Ishikawa (cell line): ENCODE data around the gene ARHGEF4.

Source experiments
- CEBPB ChIP-seq: IDR thresholded peaks from 2 replicates; pipeline ENCODE4 v1.6.1; 2012
- CREB1 ChIP-seq: IDR thresholded peaks from 2 replicates; pipeline ENCODE4 v1.6.1; 2012; ENCODE audit warnings: low read depth
- EGR1 ChIP-seq: IDR thresholded peaks from 2 replicates; pipeline ENCODE4 v1.6.1; 2012
- EP300 ChIP-seq: IDR thresholded peaks from 2 replicates; pipeline ENCODE4 v1.6.1; 2012; ENCODE audit warnings: borderline replicate concordance
- FOXM1 ChIP-seq: IDR thresholded peaks from 2 replicates; pipeline ENCODE4 v1.6.1; 2012; ENCODE audit warnings: low read depth, borderline replicate concordance
- MAX ChIP-seq: IDR thresholded peaks from 2 replicates; pipeline ENCODE4 v1.6.1; 2012
- NFIC ChIP-seq: IDR thresholded peaks from 2 replicates; pipeline ENCODE4 v1.6.1; 2012
- RAD21 ChIP-seq: IDR thresholded peaks from 2 replicates; pipeline ENCODE4 v1.6.1; 2012; ENCODE audit warnings: low read depth
- REST ChIP-seq: IDR thresholded peaks from 2 replicates; pipeline ENCODE4 v1.6.1; 2012; ENCODE audit warnings: low read depth, mild to moderate bottlenecking
- TAF1 ChIP-seq: IDR thresholded peaks from 2 replicates; pipeline ENCODE4 v1.6.1; 2012; ENCODE audit warnings: low read depth, mild to moderate bottlenecking
- TCF12 ChIP-seq: IDR thresholded peaks from 2 replicates; pipeline ENCODE4 v1.6.1; 2012; ENCODE audit warnings: low read depth
- TEAD4 ChIP-seq: IDR thresholded peaks from 2 replicates; pipeline ENCODE4 v1.6.1; 2012
- YY1 ChIP-seq: IDR thresholded peaks from 2 replicates; pipeline ENCODE4 v1.6.1; 2012; ENCODE audit warnings: low read depth
- ZBTB7A ChIP-seq: IDR thresholded peaks from 2 replicates; pipeline ENCODE4 v1.6.1; 2012; ENCODE audit warnings: low read depth
- TF ChIP-seq, protein P1 (sequence below): IDR thresholded peaks from 2 replicates; pipeline ENCODE4 v1.6.1; 2012

The ARHGEF4 gene

DNA sequence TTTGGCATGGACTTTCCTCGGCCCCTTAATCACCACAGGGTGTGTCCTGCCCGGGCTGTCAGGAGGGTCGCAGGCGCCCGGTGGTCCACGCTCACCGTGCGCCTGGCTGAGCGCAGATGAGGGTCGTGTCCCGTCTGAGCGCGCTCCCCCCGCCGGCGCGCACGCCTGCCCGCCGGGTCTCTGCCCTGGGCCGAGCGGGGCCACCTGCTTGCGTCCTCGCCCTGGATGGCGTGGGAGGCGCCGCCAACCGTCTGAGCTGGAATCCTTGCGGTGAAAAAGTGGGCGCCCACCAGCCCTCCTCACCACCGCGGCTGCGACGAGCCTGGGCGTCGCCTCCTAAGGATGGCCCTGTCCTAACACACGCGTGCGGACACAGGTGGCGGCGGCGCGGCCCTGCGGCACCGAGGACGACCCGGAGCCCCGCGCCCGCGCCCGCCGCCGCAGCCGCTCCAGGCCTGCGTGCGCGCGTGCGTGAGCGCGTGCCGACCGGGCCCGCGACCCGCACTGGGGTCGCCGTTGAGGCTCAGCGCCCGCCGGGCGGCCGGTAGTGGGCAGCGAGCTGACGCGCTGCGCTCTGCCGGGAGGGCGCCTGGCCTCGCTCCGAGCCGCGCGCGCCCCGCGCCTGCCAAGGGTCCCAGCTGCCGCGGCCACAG lies 126.6 kb downstream of the ARHGEF4 start:
- no peak for TF ChIP-seq TCF12
- TF ChIP-seq REST, result no peak
- TF ChIP-seq CEBPB, result no peak
- no peak for TF ChIP-seq EGR1
- no peak for TF ChIP-seq CREB1
- peak; percentile 60; the same call in 1 of the 2 replicates for TF ChIP-seq ZBTB7A
- TF ChIP-seq MAX, result 0 out of 2 replicates have a peak, but pooled peaks have one; percentile 13
- TF ChIP-seq FOXM1, result no peak
- TF ChIP-seq, protein P1, sequence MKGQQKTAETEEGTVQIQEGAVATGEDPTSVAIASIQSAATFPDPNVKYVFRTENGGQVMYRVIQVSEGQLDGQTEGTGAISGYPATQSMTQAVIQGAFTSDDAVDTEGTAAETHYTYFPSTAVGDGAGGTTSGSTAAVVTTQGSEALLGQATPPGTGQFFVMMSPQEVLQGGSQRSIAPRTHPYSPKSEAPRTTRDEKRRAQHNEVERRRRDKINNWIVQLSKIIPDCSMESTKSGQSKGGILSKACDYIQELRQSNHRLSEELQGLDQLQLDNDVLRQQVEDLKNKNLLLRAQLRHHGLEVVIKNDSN, result no peak
- no peak for TF ChIP-seq YY1
- TF ChIP-seq TAF1, result no peak
- TF ChIP-seq TEAD4, result no peak
- no peak for TF ChIP-seq NFIC
- no peak for TF ChIP-seq RAD21

GRCh38 chr2:130963849-130964793 lies 127.4 kb downstream of the ARHGEF4 start:
- TF ChIP-seq EGR1 (no peak), CEBPB (0 out of 2 replicates have a peak, but pooled peaks have one; percentile 24), RAD21 (peak; percentile 33), MAX (no peak)
- TF ChIP-seq, protein P1, result no peak

DNA sequence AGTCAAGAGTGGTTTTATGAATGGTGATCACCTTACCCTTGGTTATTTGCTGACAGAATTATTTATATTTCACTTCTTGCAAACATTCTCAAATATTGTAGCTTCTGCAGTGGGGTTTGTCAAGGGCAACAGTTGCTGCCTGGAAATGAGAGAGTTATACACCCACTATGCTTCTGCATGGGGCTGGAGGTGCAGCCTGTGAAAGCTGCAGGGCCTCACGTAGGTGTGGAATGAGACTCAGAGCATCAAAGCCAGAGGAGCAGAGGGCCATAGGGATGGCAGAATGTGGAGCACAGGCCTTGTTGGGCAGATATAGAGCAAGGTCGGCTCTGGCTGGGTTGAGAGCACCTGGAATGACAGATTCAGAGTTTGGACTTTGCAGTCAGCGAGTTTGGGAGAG lies 128.2 kb downstream of the ARHGEF4 start:
- TF ChIP-seq TCF12 (no peak), REST (no peak), NFIC (no peak), MAX (no peak), YY1 (no peak), TEAD4 (no peak), FOXM1 (no peak), CREB1 (no peak), TAF1 (no peak), EP300 (no peak), CEBPB (no peak), RAD21 (no peak), EGR1 (no peak), ZBTB7A (no peak)
- TF ChIP-seq, protein P1, result no peak

- TF ChIP-seq EGR1 (no peak), MAX (no peak), YY1 (no peak), NFIC (no peak), REST (no peak), FOXM1 (no peak), RAD21 (no peak), CREB1 (no peak), EP300 (no peak), TAF1 (no peak)
- TF ChIP-seq, protein P1, result no peak
Observed at GRCh38 chr2:130966149-130966774, 129.5 kb downstream of the ARHGEF4 start.
